HCEC 1CT (cell line): Measurements from ENCODE around the gene AATF.

Experiments
- DNase-seq: peaks from one replicate; pipeline ENCODE4 v3.0.0-alpha.2; 2017

Gene AATF

GRCh38 chr17:36948717-36949460, at the start of gene AATF:
AATF (plus strand) TSS chr17:36948954; CDS start chr17:36949126, 172 bp downstream.
- peak; percentile 94 for DNase-seq

GRCh38 chr17:36899250-36900159, 49.2 kb upstream of the AATF start:
- DNase-seq: no peak

- no peak for DNase-seq
Measured at GRCh38 chr17:36900160-36900512, 48.6 kb upstream of the AATF start.

GRCh38 chr17:36901506-36901905, 47.2 kb upstream of the AATF start:
- DNase-seq: no peak

- no peak for DNase-seq
Measured at GRCh38 chr17:36907407-36907806, 41.3 kb upstream of the AATF start.

GRCh38 chr17:36910513-36910912, 38.2 kb upstream of the AATF start:
- no peak for DNase-seq

- DNase-seq: no peak
Measured at GRCh38 chr17:36911001-36911400, 37.8 kb upstream of the AATF start.

GRCh38 chr17:36913132-36913531, 35.6 kb upstream of the AATF start:
- no peak for DNase-seq

- no peak for DNase-seq
Measured at GRCh38 chr17:36918211-36918691, 30.5 kb upstream of the AATF start.

- DNase-seq: no peak
Measured at GRCh38 chr17:36919407-36919968, 29.3 kb upstream of the AATF start.

GRCh38 chr17:36920032-36921005, 28.4 kb upstream of the AATF start:
- DNase-seq: no peak

- DNase-seq: no peak
Measured at GRCh38 chr17:36921095-36921851, 27.5 kb upstream of the AATF start.

- DNase-seq: no peak
Measured at GRCh38 chr17:36922175-36922574, 26.6 kb upstream of the AATF start.

- DNase-seq: no peak
Measured at GRCh38 chr17:36923814-36924221, 24.9 kb upstream of the AATF start.

- DNase-seq: no peak
Measured at GRCh38 chr17:36926226-36926625, 22.5 kb upstream of the AATF start.

GRCh38 chr17:36926701-36927100, 22.1 kb upstream of the AATF start:
- DNase-seq: no peak

- DNase-seq: no peak
Measured at GRCh38 chr17:36928471-36929345, 20.0 kb upstream of the AATF start.

- no peak for DNase-seq
Measured at GRCh38 chr17:36929851-36930582, 18.7 kb upstream of the AATF start.

GRCh38 chr17:36930583-36930900, 18.2 kb upstream of the AATF start:
- no peak for DNase-seq

- DNase-seq: no peak
Measured at GRCh38 chr17:36931096-36931696, 17.6 kb upstream of the AATF start.
